HEK293 (cell line): ENCODE measurements around the gene COL5A1.

Experiments
- CTCF ChIA-PET: fragments of 350-600 bp; formaldehyde crosslinking; extraction: SDS; loops from one replicate; lab custom pipeline; 2021; ENCODE audit warnings: antibody characterized with exemption; lab: Yijun Ruan, JAX
- POLR2A ChIA-PET: fragments of 300-600 bp; formaldehyde crosslinking; extraction: SDS; loops from one replicate; lab custom pipeline; 2020; ENCODE audit warnings: antibody characterized with exemption, inconsistent platforms; lab: Yijun Ruan, JAX
- H3K27ac ChIP-seq: fragments of 200-500 bp; sonication (Bioruptor generic); 2 replicates; pipeline ENCODE4 v1.5.1; 2014; ENCODE audit warnings: low read depth, low read length, control low read depth, inconsistent platforms; ENCODE audit errors: extremely low read depth
- H3K36me3 ChIP-seq, 2 experiments: fragments of 200-500 bp in 1 of 2; sonication (Bioruptor generic) in 1 of 2; 1 replicate in 1 of 2; 2 replicates in 1 of 2; pipeline ENCODE4 v1.5.1; 2014 to 2017; ENCODE audit warnings: inconsistent platforms in 2 of 2, low read length in 2 of 2; ENCODE audit not compliant: control insufficient read depth in 2 of 2, insufficient read depth in 1 of 2
- H3K4me1 ChIP-seq: fragments of 200-500 bp; sonication (Bioruptor generic); 2 replicates; pipeline ENCODE4 v1.5.1; 2014; ENCODE audit warnings: mild to moderate bottlenecking, low read length, inconsistent platforms; ENCODE audit not compliant: control insufficient read depth, insufficient read depth
- H3K4me3 ChIP-seq: 2 replicates; pipeline ENCODE4 v1.5.1; 2011; ENCODE audit warnings: low read depth, mild to moderate bottlenecking, control low read depth, low read length, moderate library complexity
- H3K9me3 ChIP-seq: fragments of 200-500 bp; sonication (Bioruptor generic); 2 replicates; pipeline ENCODE4 v1.5.1; 2014; ENCODE audit warnings: low read depth, low read length, inconsistent platforms; ENCODE audit not compliant: control insufficient read depth, insufficient read depth
- AEBP2 ChIP-seq: fragments of 450-650 bp; formaldehyde crosslinking; IDR thresholded peaks from 2 replicates; pipeline ENCODE4 v1.5.1; 2016; ENCODE audit warnings: missing biosample characterization, missing genetic modification characterization, borderline replicate concordance
- FEZF1 ChIP-seq: fragments of 450-650 bp; formaldehyde crosslinking; IDR thresholded peaks from 2 replicates; pipeline ENCODE4 v1.5.1; 2016; ENCODE audit warnings: missing biosample characterization, missing genetic modification characterization
- HOXD13 ChIP-seq: sonication (generic); formaldehyde crosslinking; IDR thresholded peaks from 2 replicates; pipeline ENCODE4 v1.8.0; 2022; ENCODE audit warnings: missing genetic modification reagents, borderline replicate concordance
- OSR2 ChIP-seq: fragments of 450-650 bp; formaldehyde crosslinking; IDR thresholded peaks from 2 replicates; pipeline ENCODE4 v1.5.1; 2016; ENCODE audit warnings: missing biosample characterization, missing genetic modification characterization
- PRDM10 ChIP-seq: fragments of 450-650 bp; formaldehyde crosslinking; IDR thresholded peaks from 2 replicates; pipeline ENCODE4 v1.5.1; 2016; ENCODE audit warnings: missing biosample characterization, missing genetic modification characterization
- ZBTB17 ChIP-seq: fragments of 450-650 bp; formaldehyde crosslinking; IDR thresholded peaks from 2 replicates; pipeline ENCODE4 v1.5.1; 2016; ENCODE audit warnings: missing biosample characterization, missing genetic modification characterization
- ZBTB21 ChIP-seq: fragments of 450-650 bp; formaldehyde crosslinking; IDR thresholded peaks from 2 replicates; pipeline ENCODE4 v1.5.1; 2017; ENCODE audit warnings: missing biosample characterization, missing genetic modification characterization
- ZFHX2 ChIP-seq: fragments of 450-650 bp; formaldehyde crosslinking; conservative IDR thresholded peaks from 2 replicates; pipeline ENCODE4 v1.5.1; 2016; ENCODE audit warnings: missing biosample characterization, missing genetic modification characterization
- ZNF112 ChIP-seq: fragments of 450-650 bp; formaldehyde crosslinking; IDR thresholded peaks from 2 replicates; pipeline ENCODE4 v1.5.0; 2017; ENCODE audit warnings: missing biosample characterization, missing genetic modification characterization
- ZNF114 ChIP-seq: fragments of 450-650 bp; formaldehyde crosslinking; IDR thresholded peaks from 2 replicates; pipeline ENCODE4 v1.5.0; 2017; ENCODE audit warnings: missing biosample characterization, missing genetic modification characterization
- ZNF138 ChIP-seq: fragments of 450-650 bp; formaldehyde crosslinking; IDR thresholded peaks from 2 replicates; pipeline ENCODE4 v1.5.1; 2016; ENCODE audit warnings: missing biosample characterization, missing genetic modification characterization, borderline replicate concordance
- ZNF175 ChIP-seq: fragments of 450-650 bp; formaldehyde crosslinking; IDR thresholded peaks from 2 replicates; pipeline ENCODE4 v1.5.1; 2016; ENCODE audit warnings: missing biosample characterization, missing genetic modification characterization
- ZNF24 ChIP-seq: fragments of 450-650 bp; formaldehyde crosslinking; IDR thresholded peaks from 2 replicates; pipeline ENCODE4 v1.5.1; 2016; ENCODE audit warnings: missing biosample characterization, missing genetic modification characterization
- ZNF26 ChIP-seq: fragments of 450-650 bp; formaldehyde crosslinking; IDR thresholded peaks from 2 replicates; pipeline ENCODE4 v1.5.1; 2016; ENCODE audit warnings: missing biosample characterization, missing genetic modification characterization
- ZNF354C ChIP-seq: fragments of 450-650 bp; formaldehyde crosslinking; IDR thresholded peaks from 2 replicates; pipeline ENCODE4 v1.5.1; 2016; ENCODE audit warnings: missing biosample characterization, missing genetic modification characterization, low read depth, borderline replicate concordance
- ZNF398 ChIP-seq: fragments of 450-650 bp; formaldehyde crosslinking; IDR thresholded peaks from 2 replicates; pipeline ENCODE4 v1.5.1; 2017; ENCODE audit warnings: missing biosample characterization, missing genetic modification characterization
- ZNF449 ChIP-seq: fragments of 450-650 bp; formaldehyde crosslinking; IDR thresholded peaks from 2 replicates; pipeline ENCODE4 v1.5.1; 2017; ENCODE audit warnings: missing biosample characterization, mild to moderate bottlenecking, missing genetic modification characterization, moderate library complexity
- ZNF514 ChIP-seq: fragments of 450-650 bp; formaldehyde crosslinking; IDR thresholded peaks from 2 replicates; pipeline ENCODE4 v1.5.1; 2016; ENCODE audit warnings: missing biosample characterization, missing genetic modification characterization
- ZNF544 ChIP-seq: fragments of 450-650 bp; formaldehyde crosslinking; IDR thresholded peaks from 2 replicates; pipeline ENCODE4 v1.5.0; 2017; ENCODE audit warnings: missing biosample characterization, missing genetic modification characterization
- ZSCAN5A ChIP-seq: fragments of 450-650 bp; formaldehyde crosslinking; IDR thresholded peaks from 2 replicates; pipeline ENCODE4 v1.5.1; 2016; ENCODE audit warnings: missing biosample characterization, missing genetic modification characterization

COL5A1 gene

GRCh38 chr9:134637696-134638501 is 3.7 kb upstream of the COL5A1 start:
- no peak overlapping the region for H3K27ac ChIP-seq
- CTCF ChIA-PET: interaction anchor here (0.6 to 1.0 kb wide), 5 partner anchors 17 to 775 kb away, joined by 3 to 6 read pairs (median 3); no protein-coding TSS in a partner anchor
- no peak for TF ChIP-seq ZNF398
- no peak for TF ChIP-seq ZFHX2 (tag by site-specific recombination)
- no peak for TF ChIP-seq AEBP2 (tag by site-specific recombination)
- TF ChIP-seq HOXD13 (CRISPR knock-in tag): no peak
- no peak for TF ChIP-seq ZNF26 (tag by site-specific recombination)
- no peak for TF ChIP-seq ZNF449 (tag by site-specific recombination)
- no peak for TF ChIP-seq ZBTB17 (tag by site-specific recombination)
- no peak for TF ChIP-seq OSR2 (tag by site-specific recombination)
- TF ChIP-seq ZNF24: no peak
- no peak for TF ChIP-seq ZNF514
- TF ChIP-seq ZBTB21 (tag by site-specific recombination): no peak
- TF ChIP-seq ZNF544 (tag by site-specific recombination): no peak
- TF ChIP-seq FEZF1 (tag by site-specific recombination): no peak

GRCh38 chr9:134638502-134639090 is 3.0 kb upstream of the COL5A1 start:
- POLR2A ChIA-PET: no interaction called here
- Histone ChIP-seq H3K9me3 (no peaks in the 10 kb centered on the region), H3K36me3 (no peaks in the 10 kb centered on the region), H3K27ac (no peak overlapping the region), H3K4me1 (no peaks in the 10 kb centered on the region; the same call in 1 of the 2 replicates), H3K4me3 (no peak overlapping the region)
- CTCF ChIA-PET: interaction anchor here (0.6 to 1.0 kb wide), 3 partner anchors 189 to 424 kb away, joined by 3 to 6 read pairs (median 3); no protein-coding TSS in a partner anchor
- no peak for TF ChIP-seq ZNF175 (tag by site-specific recombination)
- no peak for TF ChIP-seq ZNF138 (tag by site-specific recombination)
- no peak for TF ChIP-seq ZNF112 (tag by site-specific recombination)
- no peak for TF ChIP-seq PRDM10
- TF ChIP-seq ZNF354C: no peak
- TF ChIP-seq ZSCAN5A (tag by site-specific recombination): no peak
- TF ChIP-seq ZNF114 (tag by site-specific recombination): no peak
- no peak for TF ChIP-seq ZBTB21 (tag by site-specific recombination)

More at GRCh38 chr9:134637696-134638501, 3.7 kb upstream of the COL5A1 start:
- POLR2A ChIA-PET: no interaction called here
- Histone ChIP-seq H3K9me3 (no peaks in the 10 kb centered on the region), H3K4me3 (no peak overlapping the region), H3K4me1 (no peaks in the 10 kb centered on the region; the same call in 1 of the 2 replicates), H3K36me3 (no peaks in the 10 kb centered on the region)
